ENCODE data around the gene PRPF8. TPM values are rescaled to one million over a fixed set of nuclear protein-coding genes. Genes with fewer than 3 reads are reported as not detected.
"Not testable (repeated sequence)": the region's sequence is repeated elsewhere in the genome, so short reads cannot be mapped to it uniquely, and the experiment has no call there.

Gene PRPF8
- total RNA-seq, 1 donor from 2014 or later: 114 TPM

DNA sequence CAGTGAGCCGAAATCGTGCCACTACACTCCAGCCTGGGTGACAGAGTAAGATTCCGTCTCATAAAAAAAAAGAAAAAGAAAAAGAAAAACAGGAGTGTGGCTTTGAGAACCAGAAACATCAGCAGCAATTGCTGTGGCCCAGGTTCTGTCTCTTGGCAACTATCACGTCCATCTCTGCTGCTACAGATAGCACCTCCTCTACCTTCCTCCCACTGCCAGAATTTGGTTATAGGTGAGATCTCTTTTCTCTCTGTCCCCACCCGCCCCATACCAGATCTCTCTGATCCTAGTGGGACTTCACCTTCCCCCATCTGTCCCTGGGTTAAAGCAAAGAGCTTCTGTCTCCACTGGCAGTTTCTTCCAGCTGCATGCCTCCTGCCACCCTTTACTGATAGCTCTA is 22.4 kb upstream of the PRPF8 start:
- Histone ChIP-seq H3K4me1 (peaks cover 5 to 23% of the 10 kb centered on the region in 2 donors), H3K4me3 (no peak overlapping the region), H3K27me3 (no peaks in the 10 kb centered on the region), H3K9me3 (no peaks in the 10 kb centered on the region), H3K27ac (no peak overlapping the region), H3K36me3 (peaks cover 2 to 26% of the 10 kb centered on the region in 2 donors)
- intact Hi-C loops (cut with DNase I): no loop called here
- DNase-seq (ENCODE audit: low spot score in 2 of 2): no peak
- no peak for TF ChIP-seq CTCF (IDR thresholded peaks at IDR 0.05)

- no peak for DNase-seq (ENCODE audit: low spot score in 2 of 2)
- H3K4me1 ChIP-seq: peaks cover 0 to 9% of the 10 kb centered on the region in 2 donors
- H3K27me3 ChIP-seq: no peaks in the 10 kb centered on the region
- H3K27ac ChIP-seq: no peak overlapping the region
- no peak for TF ChIP-seq CTCF (IDR thresholded peaks at IDR 0.05)
- peaks cover 0 to 13% of the 10 kb centered on the region in 2 donors for H3K36me3 ChIP-seq
- intact Hi-C loops (cut with DNase I): no loop called here
- H3K4me3 ChIP-seq: no peak overlapping the region
- H3K9me3 ChIP-seq: no peaks in the 10 kb centered on the region
Observed at GRCh38 chr17:1705004-1705403, 20.3 kb upstream of the PRPF8 start.

GRCh38 chr17:1703063-1703462 is 18.4 kb upstream of the PRPF8 start:
- no peak for DNase-seq (ENCODE audit: low spot score in 2 of 2)
- Histone ChIP-seq H3K27ac (no peak overlapping the region), H3K36me3 (peaks cover 0 to 11% of the 10 kb centered on the region in 2 donors), H3K27me3 (no peaks in the 10 kb centered on the region), H3K4me1 (peaks cover 0 to under 1% of the 10 kb centered on the region in 2 donors), H3K9me3 (no peaks in the 10 kb centered on the region), H3K4me3 (no peak overlapping the region)
- intact Hi-C loops (cut with DNase I): no loop called here
- no peak for TF ChIP-seq CTCF (IDR thresholded peaks at IDR 0.05)

DNA sequence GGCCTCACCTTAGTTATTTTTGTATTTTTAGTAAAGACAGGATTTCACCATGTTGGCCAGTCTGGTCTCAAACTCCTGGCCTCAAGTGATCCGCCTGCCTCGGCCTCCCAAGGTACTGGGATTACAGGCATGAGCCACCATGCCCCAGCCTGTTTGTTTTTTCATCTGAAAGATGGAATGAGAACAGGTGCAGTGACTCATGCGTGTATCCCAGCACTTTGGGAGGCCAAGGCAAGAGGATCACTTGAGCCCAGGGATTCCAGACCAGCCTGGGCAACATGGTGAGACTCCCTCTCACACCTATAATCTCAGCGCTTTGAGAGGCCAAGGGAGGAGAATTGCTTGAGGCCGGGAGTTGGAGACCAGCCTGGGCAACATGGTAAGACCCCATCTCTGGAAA is 15.2 kb upstream of the PRPF8 start:
- H3K4me3 ChIP-seq; H3K27me3 ChIP-seq; intact Hi-C loops (cut with DNase I); H3K4me1 ChIP-seq; DNase-seq (ENCODE audit: low spot score in 2 of 2); H3K27ac ChIP-seq; H3K9me3 ChIP-seq; H3K36me3 ChIP-seq: not testable (repeated sequence)

GRCh38 chr17:1697681-1698080 is 13.0 kb upstream of the PRPF8 start:
- H3K36me3 ChIP-seq: no peaks in the 10 kb centered on the region
- no peaks in the 10 kb centered on the region for H3K9me3 ChIP-seq
- peaks cover 0 to 6% of the 10 kb centered on the region in 2 donors for H3K4me1 ChIP-seq
- intact Hi-C loops (cut with DNase I): no loop called here
- H3K27me3 ChIP-seq: no peaks in the 10 kb centered on the region
- no peak for DNase-seq (ENCODE audit: low spot score in 2 of 2)
- peak overlapping the region; percentile 58 to 67 for H3K27ac ChIP-seq
- no peak overlapping the region for H3K4me3 ChIP-seq
- no peak for TF ChIP-seq CTCF (IDR thresholded peaks at IDR 0.05)

- no peak for TF ChIP-seq CTCF (IDR thresholded peaks at IDR 0.05)
- no peaks in the 10 kb centered on the region for H3K36me3 ChIP-seq
- H3K4me1 ChIP-seq: peaks cover 0 to 6% of the 10 kb centered on the region in 2 donors
- no peaks in the 10 kb centered on the region for H3K9me3 ChIP-seq
- H3K4me3 ChIP-seq: no peak overlapping the region
- intact Hi-C loops (cut with DNase I): no loop called here
- no peak for DNase-seq (ENCODE audit: low spot score in 2 of 2)
- no peaks in the 10 kb centered on the region for H3K27me3 ChIP-seq
- no peak overlapping the region for H3K27ac ChIP-seq
Observed at GRCh38 chr17:1695365-1695764, 10.7 kb upstream of the PRPF8 start.
